ENCODE measurements around the gene LMNTD2. TPM values are rescaled to one million over a fixed set of nuclear protein-coding genes. Genes with fewer than 3 reads are reported as not detected.

The LMNTD2 gene
- total RNA-seq, 1 donor from 2014 or later: 2.2 TPM

DNA sequence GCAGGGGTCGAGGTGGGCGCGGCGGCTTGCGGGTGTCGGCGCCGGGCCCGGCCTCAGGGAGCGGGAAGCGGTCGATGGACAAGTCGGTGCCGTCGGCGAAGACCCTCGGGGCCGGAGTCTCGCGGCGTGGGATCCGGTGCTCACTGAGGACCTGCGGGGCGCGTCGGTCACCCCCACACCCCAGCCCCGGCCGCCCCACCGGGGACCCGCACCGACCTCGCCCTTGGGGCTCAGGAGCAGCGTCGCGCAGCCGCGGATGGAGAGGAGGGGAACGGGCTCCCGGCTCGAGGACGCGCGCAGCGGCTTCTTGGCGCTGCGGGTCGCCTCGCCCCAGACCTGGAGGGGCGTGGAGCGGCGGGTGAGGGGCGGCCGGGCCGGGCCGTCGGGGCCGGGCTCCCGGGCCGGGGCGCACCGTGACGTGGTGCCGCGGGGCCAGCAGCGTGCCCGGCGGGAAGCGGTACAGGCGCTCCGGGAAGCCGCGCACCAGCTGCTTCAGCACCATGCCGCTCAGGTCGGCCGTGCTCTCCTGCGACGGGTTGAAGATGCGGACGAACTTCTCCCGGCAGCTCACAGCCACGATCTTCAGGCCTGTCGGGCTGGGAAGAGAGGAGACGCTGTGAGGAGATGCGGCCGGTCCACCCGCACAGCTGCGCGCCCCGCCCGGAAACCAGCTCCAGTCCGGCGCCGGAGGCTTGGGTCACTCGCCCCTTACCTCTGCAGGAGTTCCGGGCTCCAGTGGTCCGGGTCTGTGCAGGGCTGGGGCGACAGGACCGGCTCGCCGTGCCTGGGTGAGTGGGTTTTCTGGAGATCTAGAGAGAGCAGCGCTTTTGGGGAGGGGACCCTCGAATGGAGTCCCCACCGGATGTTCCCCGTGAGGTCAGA lies 4.5 kb downstream of the LMNTD2 start:
- DNase-seq (ENCODE audit: low read depth): no peak
- TF ChIP-seq, protein P1, sequence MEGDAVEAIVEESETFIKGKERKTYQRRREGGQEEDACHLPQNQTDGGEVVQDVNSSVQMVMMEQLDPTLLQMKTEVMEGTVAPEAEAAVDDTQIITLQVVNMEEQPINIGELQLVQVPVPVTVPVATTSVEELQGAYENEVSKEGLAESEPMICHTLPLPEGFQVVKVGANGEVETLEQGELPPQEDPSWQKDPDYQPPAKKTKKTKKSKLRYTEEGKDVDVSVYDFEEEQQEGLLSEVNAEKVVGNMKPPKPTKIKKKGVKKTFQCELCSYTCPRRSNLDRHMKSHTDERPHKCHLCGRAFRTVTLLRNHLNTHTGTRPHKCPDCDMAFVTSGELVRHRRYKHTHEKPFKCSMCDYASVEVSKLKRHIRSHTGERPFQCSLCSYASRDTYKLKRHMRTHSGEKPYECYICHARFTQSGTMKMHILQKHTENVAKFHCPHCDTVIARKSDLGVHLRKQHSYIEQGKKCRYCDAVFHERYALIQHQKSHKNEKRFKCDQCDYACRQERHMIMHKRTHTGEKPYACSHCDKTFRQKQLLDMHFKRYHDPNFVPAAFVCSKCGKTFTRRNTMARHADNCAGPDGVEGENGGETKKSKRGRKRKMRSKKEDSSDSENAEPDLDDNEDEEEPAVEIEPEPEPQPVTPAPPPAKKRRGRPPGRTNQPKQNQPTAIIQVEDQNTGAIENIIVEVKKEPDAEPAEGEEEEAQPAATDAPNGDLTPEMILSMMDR (conservative IDR thresholded peaks at IDR 0.05; ENCODE audit: low read depth, low read length): no peak
- peak overlapping the region; percentile 68 for H3K4me3 ChIP-seq (ENCODE audit: low read depth, low read length)

DNA sequence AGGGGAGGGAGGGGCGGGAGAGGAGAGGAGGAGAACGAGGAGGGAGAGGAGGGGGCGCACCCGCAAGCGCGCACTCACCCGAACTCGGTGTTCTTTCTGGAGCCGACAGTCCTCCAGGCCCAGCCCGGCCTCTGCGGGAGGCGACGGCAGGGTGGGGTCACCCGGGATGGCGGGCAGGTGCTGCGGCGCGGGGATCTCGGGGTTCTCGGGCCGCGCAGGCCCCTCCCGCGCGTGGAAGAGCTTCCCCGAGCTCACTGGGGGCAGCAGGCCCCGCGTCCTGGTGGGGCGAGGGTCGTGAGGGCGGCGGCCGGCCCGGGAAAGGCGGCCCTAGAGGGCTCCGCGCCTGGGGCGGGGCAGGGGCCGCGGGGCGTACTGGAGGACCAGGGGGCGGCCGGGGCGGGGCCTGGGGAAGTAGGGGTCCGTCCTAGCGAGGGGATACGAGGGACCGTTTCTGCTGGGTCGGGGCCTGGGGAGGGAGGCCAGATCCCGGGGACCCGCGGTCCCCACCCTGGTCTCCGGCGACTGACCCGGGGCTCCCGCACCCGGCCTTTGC lies 5.2 kb downstream of the LMNTD2 start:
- peak overlapping the region; percentile 68 for H3K4me3 ChIP-seq (ENCODE audit: low read depth, low read length)
- no peak for DNase-seq (ENCODE audit: low read depth)
- TF ChIP-seq, protein P1 (conservative IDR thresholded peaks at IDR 0.05; ENCODE audit: low read depth, low read length): no peak

DNA sequence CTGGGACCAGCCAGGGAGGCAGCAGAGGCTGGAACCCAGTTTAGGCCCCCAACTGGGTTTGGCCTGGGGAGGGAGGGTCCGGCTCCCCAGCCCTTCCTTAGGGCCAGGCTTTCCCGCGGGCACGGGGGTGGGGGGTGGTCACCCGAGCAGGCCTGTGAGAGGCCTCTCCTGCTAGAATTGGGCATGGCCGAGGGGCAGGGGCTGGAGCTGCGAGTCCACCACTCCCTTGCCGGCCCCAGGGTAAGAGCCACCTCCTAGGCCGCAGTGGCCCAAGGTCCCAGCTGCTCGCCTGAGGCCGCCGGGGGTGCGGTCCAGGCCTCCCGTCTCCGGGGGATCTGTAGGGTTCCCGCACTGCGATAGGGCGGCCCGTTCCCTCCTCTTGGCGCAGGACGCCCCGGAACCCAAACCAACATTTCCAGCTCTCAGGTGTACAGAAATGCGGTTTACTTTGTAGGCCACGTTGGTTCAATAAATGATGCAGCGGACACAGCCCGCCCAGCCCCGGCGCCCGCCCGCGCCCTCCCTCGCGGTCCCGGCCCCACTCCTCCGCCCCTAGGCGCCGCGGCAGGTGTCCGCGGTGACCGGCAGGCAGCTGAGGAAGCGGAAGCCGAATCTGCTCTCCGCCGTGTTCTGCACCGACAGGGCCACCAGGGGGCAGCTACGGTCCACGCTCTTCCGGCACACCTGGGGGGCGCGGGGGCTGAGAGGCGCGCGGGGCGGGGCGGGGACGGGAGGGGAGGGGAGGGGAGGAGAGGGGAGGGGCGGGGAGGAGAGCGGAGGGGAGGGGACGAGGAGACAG lies 5.9 kb downstream of the LMNTD2 start:
- H3K4me3 ChIP-seq (ENCODE audit: low read depth, low read length): peak overlapping the region; percentile 68
- DNase-seq (ENCODE audit: low read depth): no peak
- TF ChIP-seq, protein P1 (conservative IDR thresholded peaks at IDR 0.05; ENCODE audit: low read depth, low read length): peak; percentile 54

DNA sequence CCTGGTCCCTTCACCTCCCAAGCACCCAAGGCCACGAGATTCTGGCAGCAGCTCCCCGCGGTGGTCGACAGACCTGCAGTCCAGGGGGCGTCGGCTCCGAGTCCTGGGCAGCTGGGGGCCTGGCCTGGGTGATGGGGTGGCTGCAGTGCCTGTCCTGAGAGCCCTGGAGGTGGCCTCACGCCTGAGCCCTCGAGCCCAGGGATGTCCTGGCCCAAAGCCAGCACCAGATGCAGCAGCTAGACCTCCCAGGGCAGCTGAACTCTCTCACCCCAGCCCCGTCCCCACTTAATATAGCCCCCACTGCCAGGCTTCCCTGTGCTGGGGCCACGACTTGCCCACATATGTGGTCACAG lies 6.6 kb downstream of the LMNTD2 start:
- TF ChIP-seq, protein P1 (conservative IDR thresholded peaks at IDR 0.05; ENCODE audit: low read depth, low read length): no peak
- no peak for DNase-seq (ENCODE audit: low read depth)
- H3K4me3 ChIP-seq (ENCODE audit: low read depth, low read length): no peak overlapping the region

DNA sequence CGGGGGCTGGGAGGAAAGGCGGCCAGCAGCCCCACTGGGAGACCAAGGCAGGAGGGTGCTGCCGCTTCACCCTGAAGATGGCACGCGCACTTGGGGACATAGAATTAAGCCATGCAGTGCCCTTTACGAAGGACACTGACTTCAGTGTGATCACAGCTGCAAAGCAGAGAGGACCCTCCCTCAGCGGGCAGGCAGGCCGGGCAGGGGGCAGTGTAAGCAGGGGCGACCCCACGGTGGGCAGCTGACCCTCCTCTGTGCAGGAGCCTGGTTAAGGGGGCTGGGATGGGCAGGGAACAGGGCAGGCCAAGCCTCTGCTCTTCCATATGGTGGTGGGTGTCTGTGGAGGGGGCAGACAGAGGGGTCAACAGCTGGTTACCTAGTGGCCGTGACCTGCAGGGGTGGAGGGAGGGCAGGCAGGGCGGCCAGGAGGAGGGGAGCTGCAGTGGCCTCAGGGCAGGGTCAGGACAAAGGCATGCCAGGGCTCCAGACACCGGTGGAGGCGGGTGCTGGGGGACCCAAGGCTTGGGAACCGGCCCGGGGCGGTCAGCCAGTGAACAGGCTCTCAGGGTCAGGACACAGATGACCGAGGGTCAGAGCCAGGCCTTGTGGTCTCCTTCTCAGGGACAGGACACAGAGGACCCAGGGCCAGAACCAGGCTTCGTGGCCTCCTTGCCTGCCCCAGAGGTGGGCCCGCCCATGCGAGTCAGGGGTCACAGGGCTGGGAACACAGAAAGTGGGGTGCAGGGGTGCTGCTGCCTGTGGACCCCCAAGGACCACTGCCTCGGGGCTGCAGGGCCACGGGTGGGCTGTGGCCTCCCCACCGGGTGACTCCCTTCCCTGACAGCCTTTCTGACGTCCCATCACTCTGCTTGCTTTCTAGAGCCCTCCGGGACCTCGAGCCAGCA lies 7.2 kb downstream of the LMNTD2 start:
- TF ChIP-seq, protein P1 (conservative IDR thresholded peaks at IDR 0.05; ENCODE audit: low read depth, low read length): no peak
- DNase-seq (ENCODE audit: low read depth): no peak

DNA sequence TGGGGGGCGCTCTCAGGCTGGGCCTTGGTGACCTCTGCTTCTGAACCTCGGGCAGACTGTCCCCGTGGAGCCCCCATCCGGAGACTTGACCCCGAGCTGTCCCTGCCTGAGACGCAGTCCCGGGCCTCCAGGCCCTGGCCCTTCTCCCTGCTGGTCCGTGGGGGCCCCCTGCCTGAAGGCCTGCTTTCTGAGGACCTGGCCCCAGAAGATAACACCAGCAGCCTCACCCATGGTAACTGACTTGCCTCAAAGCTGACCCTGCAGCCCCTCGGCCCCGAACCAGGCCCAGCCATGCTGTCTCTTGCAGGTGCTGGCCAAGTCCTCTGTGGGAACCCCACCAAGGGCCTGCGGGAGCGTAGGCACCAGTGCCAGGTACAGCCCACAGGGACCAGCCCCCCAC lies 8.9 kb downstream of the LMNTD2 start:
- no peak for DNase-seq (ENCODE audit: low read depth)
- H3K4me3 ChIP-seq (ENCODE audit: low read depth, low read length): no peak overlapping the region
- TF ChIP-seq, protein P1 (conservative IDR thresholded peaks at IDR 0.05; ENCODE audit: low read depth, low read length): no peak

More for the DNA sequence above, 7.2 kb downstream of the LMNTD2 start:
- H3K4me3 ChIP-seq (ENCODE audit: low read depth, low read length): no peak overlapping the region
